K562 (cell line): ENCODE measurements around the gene CPT1B. TPM values are rescaled to one million over a fixed set of nuclear protein-coding genes. Genes with fewer than 3 reads are reported as not detected.

Experiments
- BRD9 ChIP-seq: fragments of 450-650 bp; IDR thresholded peaks from 2 replicates; pipeline ENCODE4 v1.6.1; 2018; ENCODE audit warnings: low read depth; ENCODE audit not compliant: partially characterized antibody
- CHD4 ChIP-seq: fragments of 200-600 bp; sonication (generic); IDR thresholded peaks from 3 replicates; pipeline ENCODE4 v1.6.1; 2012; ENCODE audit warnings: low read depth, mild to moderate bottlenecking, mixed read lengths, low read length, inconsistent platforms; ENCODE audit not compliant: insufficient read depth, insufficient replicate concordance, poor library complexity, severe bottlenecking
- DPF2 ChIP-seq: fragments of 450-650 bp; IDR thresholded peaks from 2 replicates; pipeline ENCODE4 v1.6.1; 2016
- ESRRA ChIP-seq: fragments of 450-650 bp; IDR thresholded peaks from 2 replicates; pipeline ENCODE4 v1.6.1; 2014; ENCODE audit warnings: low read depth, mild to moderate bottlenecking, moderate library complexity, borderline replicate concordance
- EZH2 ChIP-seq: IDR thresholded peaks from 2 replicates; pipeline ENCODE4 v1.6.1; 2012; ENCODE audit warnings: low read depth, mild to moderate bottlenecking, inconsistent platforms, low read length, borderline replicate concordance
- HNRNPK ChIP-seq: fragments of 200-400 bp; formaldehyde crosslinking; IDR thresholded peaks from one replicate; pipeline ENCODE4 v1.6.1; 2018; ENCODE audit warnings: mild to moderate bottlenecking, low read depth, low read length; ENCODE audit not compliant: poor library complexity, severe bottlenecking
- LARP7 ChIP-seq: fragments of 450-650 bp; IDR thresholded peaks from 2 replicates; pipeline ENCODE4 v1.6.1; 2016
- NUFIP1 ChIP-seq: fragments of 450-650 bp; IDR thresholded peaks from 2 replicates; pipeline ENCODE4 v1.6.1; 2018; ENCODE audit not compliant: partially characterized antibody
- PURB ChIP-seq: sonication (generic); formaldehyde crosslinking; IDR thresholded peaks from 2 replicates; pipeline ENCODE4 v1.9.0; 2021; ENCODE audit warnings: low read depth, mild to moderate bottlenecking, missing genetic modification reagents
- SMARCC2 ChIP-seq: fragments of 450-650 bp; IDR thresholded peaks from 2 replicates; pipeline ENCODE4 v1.6.1; 2017; ENCODE audit warnings: antibody characterized with exemption, moderate library complexity, mild to moderate bottlenecking, low read depth
- SP1 ChIP-seq: sonication (generic); formaldehyde crosslinking; IDR thresholded peaks from 2 replicates; pipeline ENCODE4 v1.8.1; 2022; ENCODE audit warnings: mild to moderate bottlenecking, missing genetic modification reagents
- SRSF3 ChIP-seq: fragments of 200-400 bp; formaldehyde crosslinking; IDR thresholded peaks from 2 replicates; pipeline ENCODE4 v1.6.1; 2016; ENCODE audit warnings: mild to moderate bottlenecking, low read length, moderate library complexity; ENCODE audit not compliant: insufficient read depth
- TEAD1 ChIP-seq, 2 experiments: fragments of 450-650 bp in 1 of 2; sonication (generic) in 1 of 2; formaldehyde crosslinking; IDR thresholded peaks; 2 replicates each; pipeline versions ENCODE4 v1.4.0 to v1.8.0; 2020 to 2022; ENCODE audit warnings: mild to moderate bottlenecking in 2 of 2, missing genetic modification reagents in 1 of 2
- ZNF224 ChIP-seq: sonication (generic); formaldehyde crosslinking; IDR thresholded peaks from 2 replicates; pipeline ENCODE4 v1.8.0; 2022; ENCODE audit warnings: mild to moderate bottlenecking, missing genetic modification reagents
- ZNF431 ChIP-seq: sonication (generic); formaldehyde crosslinking; IDR thresholded peaks from 2 replicates; pipeline ENCODE4 v1.8.0; 2022; ENCODE audit warnings: mild to moderate bottlenecking, missing genetic modification reagents
- ZNF668 ChIP-seq: fragments of 250-450 bp; sonication (Bioruptor Pico); IDR thresholded peaks from 2 replicates; pipeline ENCODE4 v1.8.0; 2022; ENCODE audit warnings: mild to moderate bottlenecking, inconsistent platforms
- ZNF79 ChIP-seq: fragments of 250-450 bp; sonication (Bioruptor Pico); IDR thresholded peaks from 2 replicates; pipeline ENCODE4 v1.4.0; 2020; ENCODE audit warnings: low read depth, mild to moderate bottlenecking, moderate library complexity
- polyA plus RNA-seq, 8 experiments: library from polyadenylated mRNA; depleted of rRNA in 4 of 8; stranded (reverse) in 5 of 8; unstranded in 3 of 8; fragments of >200 nt; fragmentation: Nextera tagmentation in 2 of 8; fragmentation: Illumina TruSeq in 1 of 8; extraction: Ambion mirVana in 2 of 8; extraction: Trizol in 1 of 8; gene quantifications; 2 replicates each; pipeline versions ENCODE4 v1.2.1 to v1.2.3, GENCODE V29; 2011 to 2014; ENCODE audit warnings: inconsistent platforms in 1 of 8, missing spikeins in 1 of 8
- total RNA-seq, 7 experiments: library from RNA; depleted of rRNA in 6 of 7; stranded (reverse); fragments of >200 nt in 6 of 7; fragmentation: Illumina TruSeq in 2 of 7; extraction: Trizol in 2 of 7; gene quantifications; 2 replicates each; pipeline versions ENCODE4 v1.2.1 to v1.2.3, GENCODE V29; 2011 to 2021; ENCODE audit warnings: low replicate concordance in 1 of 7
- TF ChIP-seq, protein P1 (sequence below): fragments of 150-350 bp; IDR thresholded peaks from 2 replicates; pipeline ENCODE4 v1.6.1; 2014; ENCODE audit warnings: low read depth, mild to moderate bottlenecking, low read length, borderline replicate concordance
- TF ChIP-seq, protein P2 (sequence below): fragments of 450-650 bp; formaldehyde crosslinking; IDR thresholded peaks from 2 replicates; pipeline ENCODE4 v1.4.0; 2022; ENCODE audit warnings: missing genetic modification characterization
- TF ChIP-seq, protein P3 (sequence below): sonication (generic); formaldehyde crosslinking; IDR thresholded peaks from 2 replicates; pipeline ENCODE4 v1.8.1; 2022; ENCODE audit warnings: missing genetic modification reagents
- TF ChIP-seq, protein P4 (sequence below): fragments of 250-450 bp; sonication (Bioruptor Pico); IDR thresholded peaks from 2 replicates; pipeline ENCODE4 v1.9.0; 2021; ENCODE audit warnings: mild to moderate bottlenecking
- TF ChIP-seq, protein P5 (sequence below): fragments of 250-450 bp; sonication (Bioruptor Pico); IDR thresholded peaks from 2 replicates; pipeline ENCODE4 v1.8.0; 2021; ENCODE audit warnings: moderate library complexity, mild to moderate bottlenecking, inconsistent platforms

CPT1B gene
- total and polyA plus RNA-seq, 9 of the 15 experiments (the other 6 are each of a cell fraction or from before 2014, with no cell fraction given): 0.35 to 6.1 (median 2.6) TPM

DNA sequence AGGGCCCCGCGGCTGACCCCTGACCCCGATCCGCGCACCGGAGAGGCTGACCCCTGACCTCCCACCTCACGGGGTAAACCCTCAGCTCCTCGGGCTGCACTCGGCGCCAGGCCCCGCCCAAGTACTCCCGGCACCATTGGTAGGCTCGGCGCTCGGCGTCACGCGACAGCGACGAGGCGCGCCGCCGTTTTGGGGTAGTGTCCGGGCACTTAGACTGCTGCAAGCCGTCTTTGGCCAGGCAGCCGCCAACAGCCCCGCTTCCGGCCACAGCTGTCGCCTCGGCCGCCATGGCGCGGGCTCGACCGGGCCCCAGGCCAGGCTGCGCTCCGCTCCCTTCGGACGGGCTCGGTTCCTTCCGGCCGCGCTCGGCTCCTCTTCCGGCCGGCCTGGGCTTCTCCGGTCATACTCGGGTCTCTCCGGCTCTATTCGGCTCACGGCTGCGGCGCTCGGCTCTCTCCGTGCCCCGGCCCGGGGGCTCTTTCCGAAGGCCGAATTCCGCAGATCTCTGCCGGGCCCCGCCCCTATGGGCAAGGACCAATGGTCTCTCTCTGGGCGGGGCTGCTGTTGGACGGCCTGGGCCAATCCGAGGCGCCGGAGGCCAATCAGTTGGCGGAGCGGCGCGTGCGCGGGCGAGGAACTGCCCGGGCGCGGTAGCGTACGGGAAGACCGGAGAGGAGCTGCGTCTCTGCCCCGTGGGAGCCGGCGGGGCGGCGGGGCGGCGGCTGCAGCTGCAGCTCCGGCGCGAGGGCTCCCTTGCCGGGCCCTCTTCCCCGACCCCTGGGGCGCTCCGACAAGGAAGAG lies 4.5 kb upstream of the CPT1B start, which contains the start of gene CHKB (continued):
- TF ChIP-seq, protein P1, sequence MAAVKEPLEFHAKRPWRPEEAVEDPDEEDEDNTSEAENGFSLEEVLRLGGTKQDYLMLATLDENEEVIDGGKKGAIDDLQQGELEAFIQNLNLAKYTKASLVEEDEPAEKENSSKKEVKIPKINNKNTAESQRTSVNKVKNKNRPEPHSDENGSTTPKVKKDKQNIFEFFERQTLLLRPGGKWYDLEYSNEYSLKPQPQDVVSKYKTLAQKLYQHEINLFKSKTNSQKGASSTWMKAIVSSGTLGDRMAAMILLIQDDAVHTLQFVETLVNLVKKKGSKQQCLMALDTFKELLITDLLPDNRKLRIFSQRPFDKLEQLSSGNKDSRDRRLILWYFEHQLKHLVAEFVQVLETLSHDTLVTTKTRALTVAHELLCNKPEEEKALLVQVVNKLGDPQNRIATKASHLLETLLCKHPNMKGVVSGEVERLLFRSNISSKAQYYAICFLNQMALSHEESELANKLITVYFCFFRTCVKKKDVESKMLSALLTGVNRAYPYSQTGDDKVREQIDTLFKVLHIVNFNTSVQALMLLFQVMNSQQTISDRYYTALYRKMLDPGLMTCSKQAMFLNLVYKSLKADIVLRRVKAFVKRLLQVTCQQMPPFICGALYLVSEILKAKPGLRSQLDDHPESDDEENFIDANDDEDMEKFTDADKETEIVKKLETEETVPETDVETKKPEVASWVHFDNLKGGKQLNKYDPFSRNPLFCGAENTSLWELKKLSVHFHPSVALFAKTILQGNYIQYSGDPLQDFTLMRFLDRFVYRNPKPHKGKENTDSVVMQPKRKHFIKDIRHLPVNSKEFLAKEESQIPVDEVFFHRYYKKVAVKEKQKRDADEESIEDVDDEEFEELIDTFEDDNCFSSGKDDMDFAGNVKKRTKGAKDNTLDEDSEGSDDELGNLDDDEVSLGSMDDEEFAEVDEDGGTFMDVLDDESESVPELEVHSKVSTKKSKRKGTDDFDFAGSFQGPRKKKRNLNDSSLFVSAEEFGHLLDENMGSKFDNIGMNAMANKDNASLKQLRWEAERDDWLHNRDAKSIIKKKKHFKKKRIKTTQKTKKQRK: no peak
- TF ChIP-seq NUFIP1 (no peak), ZNF224 (CRISPR knock-in tag) (no peak), ZNF431 (CRISPR knock-in tag) (no peak), ZNF79 (CRISPR knock-in tag) (no peak), BRD9 (no peak), SRSF3 (no peak), SMARCC2 (no peak), TEAD1 (CRISPR knock-in tag; IDR thresholded peaks at IDR 0.05) (peak in 1 of 2 experiments; percentile 73; a peak in 2 of 4 replicates), HNRNPK (peak; percentile 20), ESRRA (no peak), DPF2 (no peak), ZNF668 (CRISPR knock-in tag) (no peak), EZH2 (no peak), CHD4 (no peak), PURB (no peak), SP1 (CRISPR knock-in tag) (peak; percentile 79), LARP7 (no peak)
- TF ChIP-seq, protein P2, sequence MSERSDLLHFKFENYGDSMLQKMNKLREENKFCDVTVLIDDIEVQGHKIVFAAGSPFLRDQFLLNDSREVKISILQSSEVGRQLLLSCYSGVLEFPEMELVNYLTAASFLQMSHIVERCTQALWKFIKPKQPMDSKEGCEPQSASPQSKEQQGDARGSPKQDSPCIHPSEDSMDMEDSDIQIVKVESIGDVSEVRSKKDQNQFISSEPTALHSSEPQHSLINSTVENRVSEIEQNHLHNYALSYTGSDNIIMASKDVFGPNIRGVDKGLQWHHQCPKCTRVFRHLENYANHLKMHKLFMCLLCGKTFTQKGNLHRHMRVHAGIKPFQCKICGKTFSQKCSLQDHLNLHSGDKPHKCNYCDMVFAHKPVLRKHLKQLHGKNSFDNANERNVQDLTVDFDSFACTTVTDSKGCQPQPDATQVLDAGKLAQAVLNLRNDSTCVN (CRISPR knock-in tag): no peak
- TF ChIP-seq, protein P3, sequence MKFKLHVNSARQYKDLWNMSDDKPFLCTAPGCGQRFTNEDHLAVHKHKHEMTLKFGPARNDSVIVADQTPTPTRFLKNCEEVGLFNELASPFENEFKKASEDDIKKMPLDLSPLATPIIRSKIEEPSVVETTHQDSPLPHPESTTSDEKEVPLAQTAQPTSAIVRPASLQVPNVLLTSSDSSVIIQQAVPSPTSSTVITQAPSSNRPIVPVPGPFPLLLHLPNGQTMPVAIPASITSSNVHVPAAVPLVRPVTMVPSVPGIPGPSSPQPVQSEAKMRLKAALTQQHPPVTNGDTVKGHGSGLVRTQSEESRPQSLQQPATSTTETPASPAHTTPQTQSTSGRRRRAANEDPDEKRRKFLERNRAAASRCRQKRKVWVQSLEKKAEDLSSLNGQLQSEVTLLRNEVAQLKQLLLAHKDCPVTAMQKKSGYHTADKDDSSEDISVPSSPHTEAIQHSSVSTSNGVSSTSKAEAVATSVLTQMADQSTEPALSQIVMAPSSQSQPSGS (CRISPR knock-in tag): no peak
- TF ChIP-seq, protein P4, sequence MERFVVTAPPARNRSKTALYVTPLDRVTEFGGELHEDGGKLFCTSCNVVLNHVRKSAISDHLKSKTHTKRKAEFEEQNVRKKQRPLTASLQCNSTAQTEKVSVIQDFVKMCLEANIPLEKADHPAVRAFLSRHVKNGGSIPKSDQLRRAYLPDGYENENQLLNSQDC: no peak
- TF ChIP-seq, protein P5, sequence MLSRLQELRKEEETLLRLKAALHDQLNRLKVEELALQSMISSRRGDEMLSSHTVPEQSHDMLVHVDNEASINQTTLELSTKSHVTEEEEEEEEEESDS (CRISPR knock-in tag): no peak
